Thyroid gland (tissue), 4 donors: ENCODE data around the gene PGBD5. TPM values are rescaled to one million over a fixed set of nuclear protein-coding genes. Genes with fewer than 3 reads are reported as not detected.
A peak's percentile ranks its signal among the peaks of the same experiment; 100 is the strongest.
"Not testable (repeated sequence)": the region's sequence is repeated elsewhere in the genome, so short reads cannot be mapped to it uniquely, and the experiment has no call there.

Experiments used
- DNase-seq, 2 donors: peaks; one replicate each; pipeline ENCODE4 v3.0.0-alpha.2; 2019
- H3K27ac ChIP-seq, 3 donors: fragments of 200-600 bp; sonication (generic); 1 replicate in 2 of 3; 2 replicates in 1 of 3; pipeline ENCODE4 v1.5.1; 2016 to 2019; ENCODE audit warnings: mild to moderate bottlenecking in 1 of 3, moderate library complexity in 1 of 3
- H3K27me3 ChIP-seq: fragments of 200-600 bp; sonication (generic); one replicate; pipeline ENCODE4 v1.5.1; 2019
- H3K36me3 ChIP-seq, 2 donors: fragments of 200-600 bp; sonication (generic); one replicate each; pipeline ENCODE4 v1.5.1; 2016 to 2019
- H3K4me1 ChIP-seq, 2 donors: fragments of 200-600 bp; sonication (generic); one replicate each; pipeline ENCODE4 v1.5.1; 2017 to 2019
- H3K4me3 ChIP-seq, 3 donors: fragments of 200-600 bp; sonication (generic); replicated peaks in 1 of 3; 1 replicate in 2 of 3; 2 replicates in 1 of 3; pipeline ENCODE4 v1.5.1; 2016; ENCODE audit warnings: mild to moderate bottlenecking in 1 of 3
- H3K9me3 ChIP-seq: fragments of 200-600 bp; sonication (generic); one replicate; pipeline ENCODE4 v1.5.1; 2017
- POLR2A ChIP-seq, 2 donors: fragments of 450-650 bp; IDR thresholded peaks; one replicate each; pipeline ENCODE4 v1.6.1; 2017; ENCODE audit warnings: antibody characterized with exemption in 2 of 2, mild to moderate bottlenecking in 2 of 2, moderate library complexity in 1 of 2
- WGBS, 2 donors: methylation state at CpG; one replicate each; pipeline ENCODE4 v1.1.5; 2017; 5-methylcytosine and 5-hydroxymethylcytosine counted together
- intact Hi-C: fragments of 100-400 bp; cut with DNase I; formaldehyde crosslinking; loops from one replicate; pipeline ENCODE4 v1.15.1; 2023
- total RNA-seq, 4 donors: library from RNA; depleted of rRNA; stranded (reverse); fragments of >200 nt; gene quantifications; one replicate each; pipeline ENCODE4 v1.2.3, GENCODE V29; 2016
- TF ChIP-seq, protein P1 (sequence below), 6 experiments: fragments of 200-600 bp in 3 of 6; fragments of 450-650 bp in 3 of 6; sonication (generic) in 3 of 6; IDR thresholded peaks; one replicate each; pipeline ENCODE4 v1.5.1; 2016 to 2019; ENCODE audit warnings: antibody characterized with exemption in 6 of 6, mild to moderate bottlenecking in 2 of 6, inconsistent platforms in 1 of 6, moderate library complexity in 1 of 6

PGBD5 gene, protein sequence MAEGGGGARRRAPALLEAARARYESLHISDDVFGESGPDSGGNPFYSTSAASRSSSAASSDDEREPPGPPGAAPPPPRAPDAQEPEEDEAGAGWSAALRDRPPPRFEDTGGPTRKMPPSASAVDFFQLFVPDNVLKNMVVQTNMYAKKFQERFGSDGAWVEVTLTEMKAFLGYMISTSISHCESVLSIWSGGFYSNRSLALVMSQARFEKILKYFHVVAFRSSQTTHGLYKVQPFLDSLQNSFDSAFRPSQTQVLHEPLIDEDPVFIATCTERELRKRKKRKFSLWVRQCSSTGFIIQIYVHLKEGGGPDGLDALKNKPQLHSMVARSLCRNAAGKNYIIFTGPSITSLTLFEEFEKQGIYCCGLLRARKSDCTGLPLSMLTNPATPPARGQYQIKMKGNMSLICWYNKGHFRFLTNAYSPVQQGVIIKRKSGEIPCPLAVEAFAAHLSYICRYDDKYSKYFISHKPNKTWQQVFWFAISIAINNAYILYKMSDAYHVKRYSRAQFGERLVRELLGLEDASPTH
- total RNA-seq, result 10 to 100 TPM in 1 of 4 donors, 1 to 10 TPM in 3; 2.7 to 14.9 (median 6.4) TPM

DNA sequence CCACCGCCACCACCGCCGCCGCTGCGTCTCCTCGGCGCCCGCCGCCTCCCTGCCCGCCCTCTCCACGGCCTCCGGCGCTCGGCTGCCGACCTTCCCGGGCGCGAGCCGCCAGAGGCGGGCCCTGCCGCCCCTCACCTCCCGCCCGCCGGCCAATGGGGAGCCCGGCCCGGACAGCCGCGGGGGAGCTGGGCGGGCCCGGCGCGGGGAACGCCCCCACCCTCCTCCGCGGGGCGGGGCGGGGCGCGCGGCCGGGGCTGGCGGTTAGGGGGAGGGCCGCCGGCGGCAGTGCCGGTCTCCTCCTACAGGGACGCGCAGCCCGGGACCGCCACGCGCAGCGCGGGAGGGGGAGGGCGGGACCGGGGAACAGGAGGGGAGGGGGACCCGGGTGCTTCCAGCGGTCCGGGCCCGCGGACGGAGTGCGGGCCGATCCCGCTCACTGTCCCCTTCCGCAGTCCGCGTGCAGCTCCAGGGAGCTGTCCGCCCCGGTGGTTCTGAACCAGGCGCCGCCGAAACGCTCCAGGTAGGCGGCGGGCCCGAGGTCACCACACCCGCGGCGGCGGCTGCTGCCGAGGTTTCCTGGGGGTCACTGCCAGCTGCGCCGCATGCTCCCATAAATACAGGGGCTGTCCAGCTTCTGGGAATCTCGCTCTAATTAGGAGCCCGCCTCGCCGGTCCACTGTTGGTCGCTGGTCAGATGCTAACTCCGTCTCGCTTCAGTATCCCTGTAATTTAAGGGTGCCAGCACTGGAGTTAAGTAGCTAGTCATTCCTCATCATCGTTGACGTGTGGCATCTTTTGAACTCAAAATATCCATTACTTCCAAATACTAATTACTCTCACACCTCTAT, at the start of gene PGBD5:
TSS of gene PGBD5 (minus strand) at position 87 of the 848 bp plus-strand sequence. CDS start 404 bp downstream, outside the sequence.
- TF ChIP-seq POLR2A (IDR thresholded peaks at IDR 0.05), result peak in 1 of 2 donors; percentile 72
- TF ChIP-seq, protein P1, sequence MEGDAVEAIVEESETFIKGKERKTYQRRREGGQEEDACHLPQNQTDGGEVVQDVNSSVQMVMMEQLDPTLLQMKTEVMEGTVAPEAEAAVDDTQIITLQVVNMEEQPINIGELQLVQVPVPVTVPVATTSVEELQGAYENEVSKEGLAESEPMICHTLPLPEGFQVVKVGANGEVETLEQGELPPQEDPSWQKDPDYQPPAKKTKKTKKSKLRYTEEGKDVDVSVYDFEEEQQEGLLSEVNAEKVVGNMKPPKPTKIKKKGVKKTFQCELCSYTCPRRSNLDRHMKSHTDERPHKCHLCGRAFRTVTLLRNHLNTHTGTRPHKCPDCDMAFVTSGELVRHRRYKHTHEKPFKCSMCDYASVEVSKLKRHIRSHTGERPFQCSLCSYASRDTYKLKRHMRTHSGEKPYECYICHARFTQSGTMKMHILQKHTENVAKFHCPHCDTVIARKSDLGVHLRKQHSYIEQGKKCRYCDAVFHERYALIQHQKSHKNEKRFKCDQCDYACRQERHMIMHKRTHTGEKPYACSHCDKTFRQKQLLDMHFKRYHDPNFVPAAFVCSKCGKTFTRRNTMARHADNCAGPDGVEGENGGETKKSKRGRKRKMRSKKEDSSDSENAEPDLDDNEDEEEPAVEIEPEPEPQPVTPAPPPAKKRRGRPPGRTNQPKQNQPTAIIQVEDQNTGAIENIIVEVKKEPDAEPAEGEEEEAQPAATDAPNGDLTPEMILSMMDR (IDR thresholded peaks at IDR 0.05), result peak in 1 of 6 experiments; percentile 24
- H3K9me3 ChIP-seq, result no peaks in the 10 kb centered on the region
- no peaks in the 10 kb centered on the region for H3K27me3 ChIP-seq
- peaks cover 18 to 32% of the 10 kb centered on the region in 2 donors for H3K4me1 ChIP-seq
- peak within 1 kb of the TSS in 2 of 3 donors; percentile 38 to 40 for H3K4me3 ChIP-seq
- H3K36me3 ChIP-seq, result no peaks in the 10 kb centered on the region
- 4 to 6% methylated on average over 9 to 10 of the region's 93 CpGs for WGBS, 2 donors
- intact Hi-C loops, result no loop called here
- peak; percentile 81 for DNase-seq
- H3K27ac ChIP-seq, result no peak within 1 kb of the TSS

DNA sequence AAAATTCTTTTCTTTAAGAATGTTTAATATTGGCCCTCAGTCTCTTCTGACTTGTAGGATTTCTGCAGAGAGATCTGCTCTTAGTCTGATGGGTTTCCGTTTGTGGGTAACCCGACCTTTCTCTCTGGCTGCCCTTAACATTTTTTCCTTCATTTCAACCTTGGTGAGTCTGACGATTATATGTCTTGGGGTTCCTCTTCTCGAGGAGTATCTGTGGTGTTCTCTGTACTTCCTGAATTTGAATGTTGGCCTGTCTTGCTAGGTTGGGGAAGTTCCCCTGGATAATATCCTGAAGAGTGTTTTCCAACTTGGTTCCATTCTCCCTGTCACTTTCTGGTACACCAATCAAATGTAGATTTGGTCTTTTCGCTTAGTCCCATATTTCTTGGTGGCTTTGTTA, 48.8 kb upstream of the PGBD5 start:
- intact Hi-C loops, result not testable (repeated sequence)

DNA sequence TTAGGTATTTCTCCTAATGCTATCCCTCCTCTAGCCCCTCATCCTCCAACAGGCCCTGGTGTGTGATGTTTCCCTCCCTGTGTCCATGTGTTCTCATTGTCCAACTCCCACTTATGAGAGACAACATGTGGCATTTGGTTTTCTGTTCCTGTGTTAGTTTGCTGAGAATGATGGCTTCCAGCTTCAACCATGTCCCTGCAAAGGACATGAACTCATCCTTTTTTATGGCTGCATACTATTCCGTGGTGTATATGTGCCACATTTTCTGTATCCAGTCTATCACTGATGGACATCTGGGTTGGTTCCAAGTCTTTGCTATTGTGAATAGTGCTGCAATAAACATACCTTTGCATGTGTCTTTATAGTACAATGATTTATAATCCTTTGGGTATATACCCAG, 44.6 kb upstream of the PGBD5 start:
- H3K36me3 ChIP-seq, intact Hi-C loops, H3K4me3 ChIP-seq, DNase-seq, H3K27me3 ChIP-seq, H3K9me3 ChIP-seq, H3K27ac ChIP-seq, H3K4me1 ChIP-seq: not testable (repeated sequence)
- 95 to 97% methylated on average over 1 of the region's 1 CpG for WGBS, 2 donors

More for the DNA sequence above, 48.8 kb upstream of the PGBD5 start:
- WGBS, 2 donors, result 87 to 88% methylated on average over 5 of the region's 5 CpGs
- H3K36me3 ChIP-seq, H3K4me1 ChIP-seq, DNase-seq, H3K27me3 ChIP-seq, H3K4me3 ChIP-seq, H3K27ac ChIP-seq, H3K9me3 ChIP-seq: not testable (repeated sequence)

DNA sequence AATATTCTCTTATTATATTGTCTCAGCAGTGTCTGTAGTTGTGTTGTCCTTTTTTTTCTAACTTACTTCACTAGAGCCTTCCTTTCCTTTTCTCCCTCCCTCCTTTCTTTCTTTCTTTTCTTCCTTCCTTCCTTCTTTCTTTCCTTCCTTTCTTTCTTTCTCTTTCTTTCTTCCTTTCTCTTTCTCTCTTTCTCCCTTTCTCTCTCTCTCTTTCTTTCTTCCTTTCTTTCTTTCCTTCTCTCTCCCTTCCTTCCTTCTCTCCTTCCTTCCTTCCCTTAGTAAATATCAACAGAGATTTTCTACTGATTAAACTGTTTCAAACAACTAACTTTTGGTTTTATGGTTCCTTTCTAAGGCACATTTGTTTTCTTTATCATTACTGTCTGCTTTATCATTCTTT, 43.1 kb upstream of the PGBD5 start:
- H3K4me1 ChIP-seq, result no peaks in the 10 kb centered on the region
- no peaks in the 10 kb centered on the region for H3K27me3 ChIP-seq
- TF ChIP-seq, protein P1 (IDR thresholded peaks at IDR 0.05), result no peak
- no peak for TF ChIP-seq POLR2A (IDR thresholded peaks at IDR 0.05)
- H3K36me3 ChIP-seq, result no peaks in the 10 kb centered on the region
- no peak for DNase-seq
- H3K27ac ChIP-seq, result no peak overlapping the region
- intact Hi-C loops, result no loop called here
- H3K9me3 ChIP-seq, result no peaks in the 10 kb centered on the region
- H3K4me3 ChIP-seq, result no peak overlapping the region

DNA sequence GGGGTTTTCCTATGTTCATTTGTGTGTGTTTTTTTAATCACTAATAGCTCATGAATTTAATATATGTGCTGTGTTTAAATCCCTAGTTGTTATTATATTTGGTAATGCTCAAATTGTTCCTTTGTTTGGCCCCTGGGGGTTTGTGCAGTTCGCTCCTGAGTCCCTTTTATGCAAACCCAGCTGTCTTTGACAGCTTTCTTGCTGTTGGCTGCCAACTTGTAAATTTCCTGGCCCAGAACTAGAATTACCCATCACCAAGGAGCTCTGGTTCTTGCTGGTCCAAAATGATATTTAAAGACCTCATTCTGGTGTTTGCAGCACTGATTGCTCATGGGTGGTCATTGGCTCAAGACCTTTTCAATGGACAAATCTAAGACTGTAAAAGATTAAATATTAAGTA, 39.6 kb upstream of the PGBD5 start:
- intact Hi-C loops, result no loop called here
- TF ChIP-seq, protein P1 (IDR thresholded peaks at IDR 0.05), result no peak
- no peak for TF ChIP-seq POLR2A (IDR thresholded peaks at IDR 0.05)
- no peaks in the 10 kb centered on the region for H3K9me3 ChIP-seq
- H3K4me3 ChIP-seq, result no peak overlapping the region
- H3K4me1 ChIP-seq, result no peaks in the 10 kb centered on the region
- H3K36me3 ChIP-seq, result no peaks in the 10 kb centered on the region
- H3K27ac ChIP-seq, result no peak overlapping the region
- WGBS, 2 donors, result 70 to 73% methylated on average over 1 of the region's 1 CpG
- H3K27me3 ChIP-seq, result no peaks in the 10 kb centered on the region
- DNase-seq, result no peak
